B cell (primary cell): ENCODE results near the gene ZFP92. TPM values are rescaled to one million over a fixed set of nuclear protein-coding genes. Genes with fewer than 3 reads are reported as not detected.

Experiments used
- ATAC-seq: fragments of 200-7000 bp; cut with Tn5 transposase; one replicate; pipeline ENCODE4 v1.10.0; 2021; ENCODE audit warnings: low read depth, mild to moderate bottlenecking, moderate number of reproducible peaks, moderate library complexity
- CTCF ChIA-PET: fragments of 350-600 bp; sonication (Branson Sonifier 250); formaldehyde crosslinking; loops from one replicate; lab custom pipeline; 2021; ENCODE audit warnings: antibody characterized with exemption, inconsistent platforms; lab: Charles Lee
- POLR2A ChIA-PET: fragments of 350-600 bp; sonication (Branson Sonifier 250); formaldehyde crosslinking; loops from one replicate; lab custom pipeline; 2021; ENCODE audit warnings: antibody characterized with exemption; lab: Charles Lee
- DNase-seq: peaks from one replicate; pipeline ENCODE4 v3.0.0; 2013
- H2AFZ ChIP-seq: 2 replicates; pipeline ENCODE4 v1.6.1; 2012; ENCODE audit warnings: mild to moderate bottlenecking, low read depth, low read length; ENCODE audit not compliant: insufficient read depth, poor library complexity, severe bottlenecking
- H3K27ac ChIP-seq, 2 donors: 1 replicate in 1 of 2; 2 replicates in 1 of 2; pipeline ENCODE4 v1.5.1; 2012 to 2013; ENCODE audit warnings: low read length in 2 of 2, mild to moderate bottlenecking in 2 of 2, moderate library complexity in 1 of 2
- H3K27me3 ChIP-seq, 4 experiments: fragments of 200-600 bp in 1 of 4; sonication (generic) in 1 of 4; replicated peaks in 1 of 4; 1 replicate in 2 of 4; 2 replicates in 2 of 4; pipeline versions ENCODE4 v1.6.1 to v1.7.0; 2013 to 2016; ENCODE audit warnings: low read length in 3 of 4, mild to moderate bottlenecking in 2 of 4, mixed read lengths in 1 of 4, moderate library complexity in 1 of 4; ENCODE audit not compliant: insufficient read depth in 4 of 4, control insufficient read depth in 3 of 4; ENCODE audit errors: control extremely low read depth in 1 of 4
- H3K36me3 ChIP-seq, 2 experiments: replicated peaks in 1 of 2; 1 replicate in 1 of 2; 2 replicates in 1 of 2; pipeline versions ENCODE4 v1.6.1 to v1.7.1; 2013; ENCODE audit warnings: low read length in 1 of 2; ENCODE audit not compliant: insufficient read depth in 2 of 2, control insufficient read depth in 1 of 2; ENCODE audit errors: control extremely low read depth in 1 of 2, extremely low read depth in 1 of 2
- H3K4me1 ChIP-seq, 2 donors: fragments of 200-600 bp in 1 of 2; sonication (generic) in 1 of 2; 1 replicate in 1 of 2; 2 replicates in 1 of 2; pipeline versions ENCODE4 v1.5.1 to v1.6.1; 2013 to 2017; ENCODE audit warnings: low read length in 2 of 2; ENCODE audit not compliant: control insufficient read depth in 2 of 2, insufficient read depth in 2 of 2
- H3K4me2 ChIP-seq: replicated peaks from 2 replicates; pipeline ENCODE3; 2012; ENCODE audit warnings: mild to moderate bottlenecking, low read depth, low read length; ENCODE audit not compliant: poor library complexity, severe bottlenecking
- H3K4me3 ChIP-seq, 5 experiments: fragments of 200-600 bp in 1 of 5; sonication (generic) in 1 of 5; 1 replicate in 3 of 5; 2 replicates in 2 of 5; pipeline versions ENCODE4 v1.5.1 to v1.7.0; 2011 to 2016; ENCODE audit warnings: low read length in 4 of 5, mild to moderate bottlenecking in 4 of 5, low read depth in 2 of 5, control low read depth in 1 of 5, moderate library complexity in 1 of 5; ENCODE audit not compliant: insufficient read depth in 1 of 5; ENCODE audit errors: control extremely low read depth in 1 of 5, extremely low read depth in 1 of 5
- H3K79me2 ChIP-seq: fragments of 200-600 bp; sonication (generic); one replicate; pipeline ENCODE4 v1.6.0; 2016; ENCODE audit warnings: low read length; ENCODE audit not compliant: control insufficient read depth, insufficient read depth
- H3K9ac ChIP-seq: fragments of 200-600 bp; sonication (generic); 2 replicates; pipeline ENCODE4 v1.6.1; 2017; ENCODE audit warnings: mild to moderate bottlenecking, low read length, moderate library complexity
- H3K9me3 ChIP-seq, 3 donors: one replicate each; pipeline versions ENCODE4 v1.6.1 to v1.7.1; 2013; ENCODE audit warnings: low read length in 2 of 3; ENCODE audit not compliant: control insufficient read depth in 2 of 3, insufficient read depth in 1 of 3; ENCODE audit errors: control extremely low read depth in 1 of 3
- H4K20me1 ChIP-seq: 2 replicates; pipeline ENCODE4 v1.6.0; 2012; ENCODE audit warnings: mild to moderate bottlenecking, low read length; ENCODE audit not compliant: insufficient read depth, control insufficient read depth, poor library complexity, severe bottlenecking
- H3K27ac Mint-ChIP-seq: one replicate; pipeline ENCODE4 v1.8.0; 2021; ENCODE audit warnings: mixed read lengths
- H3K27me3 Mint-ChIP-seq: one replicate; pipeline ENCODE4 v1.8.0; 2021; ENCODE audit warnings: mixed read lengths
- H3K4me1 Mint-ChIP-seq: one replicate; pipeline ENCODE4 v1.8.0; 2021; ENCODE audit warnings: mixed read lengths
- H3K4me3 Mint-ChIP-seq: one replicate; pipeline ENCODE4 v1.8.0; 2021; ENCODE audit warnings: mixed read lengths
- H3K9me3 Mint-ChIP-seq: one replicate; pipeline ENCODE4 v1.8.0; 2022; ENCODE audit warnings: mixed read lengths; ENCODE audit not compliant: insufficient read depth
- EZH2 ChIP-seq: IDR thresholded peaks from 2 replicates; pipeline ENCODE4 v1.6.1; 2012; ENCODE audit warnings: borderline replicate concordance, low read depth, mild to moderate bottlenecking, moderate library complexity, low read length; ENCODE audit not compliant: insufficient read depth, poor library complexity, severe bottlenecking
- WGBS: methylation state at CpG from one replicate; pipeline ENCODE4 v1.1.5; 2013; ENCODE audit warnings: missing lambda C conversion rate; ENCODE audit not compliant: insufficient coverage; 5-methylcytosine and 5-hydroxymethylcytosine counted together
- intact Hi-C: fragments of 100-400 bp; cut with micrococcal nuclease; formaldehyde crosslinking; loops from one replicate; pipeline ENCODE4 v1.10.0; 2022
- polyA plus RNA-seq: library from polyadenylated mRNA; depleted of rRNA; stranded (reverse); fragments of >200 nt; gene quantifications from 2 replicates; pipeline ENCODE4 v1.2.3, GENCODE V29; 2012
- total RNA-seq, 2 donors: library from RNA; stranded (reverse); fragments of 120-200 nt in 1 of 2; gene quantifications; 1 replicate in 1 of 2; 2 replicates in 1 of 2; pipeline versions ENCODE4 v1.2.3 to v1.2.4, GENCODE V29; 2013 to 2022
- TF ChIP-seq, protein P1 (sequence below): fragments of 200-600 bp; IDR thresholded peaks from one replicate; pipeline ENCODE4 v1.8.0; 2022; ENCODE audit warnings: antibody characterized with exemption, mild to moderate bottlenecking

Gene ZFP92
- total and polyA plus RNA-seq, 2 donors (not counting 1 experiment from before 2014, with no cell fraction given), result 0.24 to 1.6 TPM

DNA sequence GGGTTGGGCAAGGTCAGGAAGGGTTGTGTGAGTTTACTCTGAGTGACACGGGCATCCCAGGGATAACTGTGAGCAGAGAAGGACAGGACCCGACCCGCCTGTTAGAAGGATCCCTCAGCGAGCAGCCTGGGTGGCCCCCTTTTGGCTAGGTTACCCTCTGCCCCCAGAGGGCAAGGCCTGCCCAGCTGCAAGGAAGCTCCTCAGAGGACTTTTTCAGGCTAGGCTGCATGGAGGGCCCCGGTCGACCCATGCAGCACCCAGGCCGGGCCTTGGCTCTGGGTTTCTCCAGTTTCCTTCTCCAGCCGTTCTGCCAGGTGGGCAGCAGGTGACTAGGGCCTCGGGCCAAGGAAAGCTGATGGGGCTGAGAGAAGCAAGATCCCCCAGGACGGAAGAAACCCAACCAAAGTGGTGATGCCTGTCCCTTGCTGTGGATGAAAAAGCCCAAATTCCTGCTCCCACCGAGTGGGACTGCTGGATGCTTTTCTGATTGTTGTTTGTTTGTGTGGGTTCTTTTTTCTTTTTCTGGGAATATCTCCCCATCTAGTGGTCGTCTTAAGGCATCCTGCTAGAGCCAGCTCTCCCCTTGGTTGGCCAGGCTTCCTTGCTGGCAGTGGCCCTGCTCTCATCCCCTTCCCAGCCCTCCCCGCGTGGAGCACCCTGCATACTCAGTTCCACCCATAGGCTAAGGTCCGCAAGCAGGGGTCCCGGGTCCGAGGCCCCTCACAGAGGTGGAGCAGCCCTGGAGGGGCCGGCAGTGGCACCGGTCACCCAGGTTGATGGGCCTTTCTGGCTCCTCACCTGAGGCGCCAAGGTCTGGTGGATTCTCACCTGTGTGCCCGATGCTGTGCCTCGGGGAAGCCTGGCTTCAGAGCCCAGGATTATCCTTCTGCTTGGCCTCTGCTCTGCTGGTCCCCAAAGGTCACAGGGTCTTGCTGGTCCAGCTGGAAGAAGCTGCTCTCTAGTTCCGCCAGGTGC, 1.8 kb downstream of the ZFP92 start:
- peaks cover 8% of the 10 kb centered on the region for H3K4me1 Mint-ChIP-seq
- no peak overlapping the region for H3K4me2 ChIP-seq
- 94% methylated on average over 18 of the region's 23 CpGs for WGBS

DNA sequence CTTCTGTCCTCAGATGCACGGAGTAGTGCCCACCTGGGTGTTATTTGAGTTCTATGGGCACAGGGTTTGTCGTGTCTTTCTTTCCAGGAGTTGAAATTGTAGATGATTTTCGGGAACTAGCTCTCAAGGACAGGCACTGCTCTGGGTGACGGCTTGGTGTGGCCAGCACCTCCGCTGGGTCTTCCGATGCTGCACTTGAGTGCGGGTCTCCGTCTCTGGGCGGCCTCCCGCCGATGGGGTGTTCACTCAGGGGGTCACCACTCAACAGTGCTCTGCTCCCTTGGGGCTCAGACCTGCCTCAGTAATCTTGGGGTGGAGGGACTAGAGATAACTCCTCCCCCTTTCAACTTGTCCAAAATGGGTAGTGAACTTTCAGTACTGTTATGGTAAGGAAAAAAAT, 2.5 kb downstream of the ZFP92 start:
- H3K27ac ChIP-seq, result no peak overlapping the region
- peaks cover 9 to 11% of the 10 kb centered on the region in 2 donors for H3K4me1 ChIP-seq
- H3K27me3 ChIP-seq, result no peaks in the 10 kb centered on the region
- ATAC-seq (no peak), DNase-seq (no peak)
- no peaks in the 10 kb centered on the region for H3K9me3 ChIP-seq
- ChIA-PET CTCF (no interaction called here), POLR2A (no interaction called here)
- no peak overlapping the region for H3K4me3 Mint-ChIP-seq
- H2AFZ ChIP-seq, result no peak overlapping the region
- H3K36me3 ChIP-seq, result no peaks in the 10 kb centered on the region
- H3K4me2 ChIP-seq, result no peak overlapping the region
- TF ChIP-seq EZH2, result no peak
- TF ChIP-seq, protein P1, sequence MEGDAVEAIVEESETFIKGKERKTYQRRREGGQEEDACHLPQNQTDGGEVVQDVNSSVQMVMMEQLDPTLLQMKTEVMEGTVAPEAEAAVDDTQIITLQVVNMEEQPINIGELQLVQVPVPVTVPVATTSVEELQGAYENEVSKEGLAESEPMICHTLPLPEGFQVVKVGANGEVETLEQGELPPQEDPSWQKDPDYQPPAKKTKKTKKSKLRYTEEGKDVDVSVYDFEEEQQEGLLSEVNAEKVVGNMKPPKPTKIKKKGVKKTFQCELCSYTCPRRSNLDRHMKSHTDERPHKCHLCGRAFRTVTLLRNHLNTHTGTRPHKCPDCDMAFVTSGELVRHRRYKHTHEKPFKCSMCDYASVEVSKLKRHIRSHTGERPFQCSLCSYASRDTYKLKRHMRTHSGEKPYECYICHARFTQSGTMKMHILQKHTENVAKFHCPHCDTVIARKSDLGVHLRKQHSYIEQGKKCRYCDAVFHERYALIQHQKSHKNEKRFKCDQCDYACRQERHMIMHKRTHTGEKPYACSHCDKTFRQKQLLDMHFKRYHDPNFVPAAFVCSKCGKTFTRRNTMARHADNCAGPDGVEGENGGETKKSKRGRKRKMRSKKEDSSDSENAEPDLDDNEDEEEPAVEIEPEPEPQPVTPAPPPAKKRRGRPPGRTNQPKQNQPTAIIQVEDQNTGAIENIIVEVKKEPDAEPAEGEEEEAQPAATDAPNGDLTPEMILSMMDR, result no peak
- WGBS, result 100% methylated on average over 3 of the region's 11 CpGs
- no peaks in the 10 kb centered on the region for H4K20me1 ChIP-seq
- no peak overlapping the region for H3K4me3 ChIP-seq
- intact Hi-C loops, result no loop called here
- H3K79me2 ChIP-seq, result no peaks in the 10 kb centered on the region
- no peaks in the 10 kb centered on the region for H3K9me3 Mint-ChIP-seq
- H3K4me1 Mint-ChIP-seq, result peaks cover 8% of the 10 kb centered on the region
- H3K27me3 Mint-ChIP-seq, result no peaks in the 10 kb centered on the region
- no peak overlapping the region for H3K27ac Mint-ChIP-seq
- no peak overlapping the region for H3K9ac ChIP-seq

More for the DNA sequence above, 1.8 kb downstream of the ZFP92 start:
- peaks cover 9 to 11% of the 10 kb centered on the region in 2 donors for H3K4me1 ChIP-seq
- H3K9me3 Mint-ChIP-seq, result no peaks in the 10 kb centered on the region
- intact Hi-C loops, result no loop called here
- H3K27ac ChIP-seq, result no peak overlapping the region
- ChIA-PET CTCF (no interaction called here), POLR2A (no interaction called here)
- DNase-seq (no peak), ATAC-seq (no peak)
- no peaks in the 10 kb centered on the region for H3K27me3 ChIP-seq
- H3K27me3 Mint-ChIP-seq, result no peaks in the 10 kb centered on the region
- no peak overlapping the region for H3K4me3 ChIP-seq
- no peaks in the 10 kb centered on the region for H3K79me2 ChIP-seq
- no peak overlapping the region for H3K9ac ChIP-seq
- no peak overlapping the region for H3K27ac Mint-ChIP-seq
- H2AFZ ChIP-seq, result no peak overlapping the region
- no peaks in the 10 kb centered on the region for H3K36me3 ChIP-seq
- TF ChIP-seq, protein P1, result no peak
- no peak for TF ChIP-seq EZH2
- peak overlapping the region; percentile 81 for H3K4me3 Mint-ChIP-seq
- H3K9me3 ChIP-seq, result no peaks in the 10 kb centered on the region
- H4K20me1 ChIP-seq, result no peaks in the 10 kb centered on the region
